ENCODE measurements around the gene ADSL. TPM values are rescaled to one million over a fixed set of nuclear protein-coding genes. Genes with fewer than 3 reads are reported as not detected.

The ADSL gene
- total RNA-seq, 2 experiments from 2014 or later: 117 to 137 TPM

GRCh38 chr22:40394607-40395006, 48.3 kb downstream of the ADSL start:
- Histone ChIP-seq H2AFZ (ENCODE audit: low read length) (no peak overlapping the region), H3K9me3 (ENCODE audit: low read length) (no peaks in the 10 kb centered on the region), H3K4me2 (ENCODE audit: low read length) (0 out of 2 replicates have a peak overlapping the region, but pooled peaks have one; percentile 11), H3K79me2 (ENCODE audit: insufficient read depth, low read depth, low read length) (0 out of 2 replicates have a peak, but pooled peaks cover 6% of the 10 kb centered on the region), H4K20me1 (ENCODE audit: insufficient read depth, low read length) (no peaks in the 10 kb centered on the region), H3K36me3 (ENCODE audit: insufficient read depth, low read length) (peaks cover 33% of the 10 kb centered on the region), H3K4me1 (ENCODE audit: insufficient read depth, low read length, poor library complexity, severe bottlenecking) (peaks cover 38% of the 10 kb centered on the region), H3K27ac (ENCODE audit: low read depth, low read length, poor library complexity, severe bottlenecking) (no peak overlapping the region), H3K9me2 (ENCODE audit: insufficient read depth, low read length) (no peaks in the 10 kb centered on the region), H3K4me3 (ENCODE audit: low read depth, low read length, poor library complexity, severe bottlenecking) (no peak overlapping the region)
- BruUV-seq (replicated peaks): no TSS peak
- no peak for DNase-seq (ENCODE audit: low spot score)
- intact Hi-C loops (cut with micrococcal nuclease; ENCODE audit: unreplicated experiment): no loop called here
- no peak for TF ChIP-seq EZH2phosphoT487 (IDR thresholded peaks at IDR 0.05; ENCODE audit: borderline replicate concordance, low read depth, low read length)
- no peak for TF ChIP-seq CTCF (conservative IDR thresholded peaks at IDR 0.05; ENCODE audit: low read length)
- POLR2A ChIA-PET: interaction anchor here (0.7 kb wide), 2 partner anchors 9 to 255 kb away, joined by 3 to 4 read pairs; no protein-coding TSS in a partner anchor
- CTCF ChIA-PET (ENCODE audit: unreplicated experiment): no interaction called here

GRCh38 chr22:40395607-40396006, 49.3 kb downstream of the ADSL start:
- H3K9me2 ChIP-seq (ENCODE audit: insufficient read depth, low read length): no peaks in the 10 kb centered on the region
- peaks cover 47% of the 10 kb centered on the region for H3K4me1 ChIP-seq (ENCODE audit: insufficient read depth, low read length, poor library complexity, severe bottlenecking)
- no peak overlapping the region for H3K4me2 ChIP-seq (ENCODE audit: low read length)
- TF ChIP-seq EZH2phosphoT487 (IDR thresholded peaks at IDR 0.05; ENCODE audit: borderline replicate concordance, low read depth, low read length): no peak
- no peak for TF ChIP-seq CTCF (conservative IDR thresholded peaks at IDR 0.05; ENCODE audit: low read length)
- H4K20me1 ChIP-seq (ENCODE audit: insufficient read depth, low read length): no peaks in the 10 kb centered on the region; the same call in 1 of the 2 replicates
- no peak overlapping the region for H3K4me3 ChIP-seq (ENCODE audit: low read depth, low read length, poor library complexity, severe bottlenecking)
- intact Hi-C loops (cut with micrococcal nuclease; ENCODE audit: unreplicated experiment): no loop called here
- POLR2A ChIA-PET: no interaction called here
- 0 out of 2 replicates have a peak, but pooled peaks cover 6% of the 10 kb centered on the region for H3K79me2 ChIP-seq (ENCODE audit: insufficient read depth, low read depth, low read length)
- CTCF ChIA-PET (ENCODE audit: unreplicated experiment): no interaction called here
- no TSS peak for BruUV-seq (replicated peaks)
- no peak overlapping the region for H2AFZ ChIP-seq (ENCODE audit: low read length)
- H3K27ac ChIP-seq (ENCODE audit: low read depth, low read length, poor library complexity, severe bottlenecking): no peak overlapping the region
- H3K36me3 ChIP-seq (ENCODE audit: insufficient read depth, low read length): peaks cover 34% of the 10 kb centered on the region
- H3K9me3 ChIP-seq (ENCODE audit: low read length): no peaks in the 10 kb centered on the region
- DNase-seq (ENCODE audit: low spot score): no peak

- H4K20me1 ChIP-seq (ENCODE audit: insufficient read depth, low read length): no peaks in the 10 kb centered on the region; the same call in 1 of the 2 replicates
- no peak overlapping the region for H2AFZ ChIP-seq (ENCODE audit: low read length)
- POLR2A ChIA-PET: interaction anchor here (1.0 to 1.9 kb wide), 5 partner anchors 8 to 39 kb away, joined by 3 to 10 read pairs (median 5); no protein-coding TSS in a partner anchor
- H3K79me2 ChIP-seq (ENCODE audit: insufficient read depth, low read depth, low read length): 0 out of 2 replicates have a peak, but pooled peaks cover 6% of the 10 kb centered on the region
- intact Hi-C loops (cut with micrococcal nuclease; ENCODE audit: unreplicated experiment): no loop called here
- DNase-seq (ENCODE audit: low spot score): no peak
- H3K36me3 ChIP-seq (ENCODE audit: insufficient read depth, low read length): peaks cover 41% of the 10 kb centered on the region
- CTCF ChIA-PET (ENCODE audit: unreplicated experiment): no interaction called here
- no peak overlapping the region for H3K27ac ChIP-seq (ENCODE audit: low read depth, low read length, poor library complexity, severe bottlenecking)
- H3K4me3 ChIP-seq (ENCODE audit: low read depth, low read length, poor library complexity, severe bottlenecking): no peak overlapping the region
- no TSS peak for BruUV-seq (replicated peaks)
- TF ChIP-seq CTCF (conservative IDR thresholded peaks at IDR 0.05; ENCODE audit: low read length): no peak
- no peaks in the 10 kb centered on the region for H3K9me3 ChIP-seq (ENCODE audit: low read length)
- no peak overlapping the region for H3K4me2 ChIP-seq (ENCODE audit: low read length)
- peaks cover 52% of the 10 kb centered on the region for H3K4me1 ChIP-seq (ENCODE audit: insufficient read depth, low read length, poor library complexity, severe bottlenecking)
- no peaks in the 10 kb centered on the region for H3K9me2 ChIP-seq (ENCODE audit: insufficient read depth, low read length)
These were observed 50.6 kb downstream of the ADSL start for GRCh38 chr22:40396882-40397281.
